Medulla oblongata (tissue), 1 donor: ENCODE results near the gene EPHB1.

Experiments used
- DNase-seq: peaks from one replicate; pipeline ENCODE4 v3.0.0-alpha.2; 2015; ENCODE audit errors: extremely low spot score

EPHB1 gene

GRCh38 chr3:134911586-134912548 lies 116.8 kb downstream of the EPHB1 start:
- DNase-seq = no peak

- no peak for DNase-seq
These were observed 121.4 kb downstream of the EPHB1 start for GRCh38 chr3:134916276-134916961.

- DNase-seq = no peak
These were observed 122.6 kb downstream of the EPHB1 start for GRCh38 chr3:134917631-134918030.

GRCh38 chr3:134918441-134918840 lies 123.4 kb downstream of the EPHB1 start:
- peak; percentile 50 for DNase-seq

GRCh38 chr3:134922101-134922500 lies 127.0 kb downstream of the EPHB1 start:
- no peak for DNase-seq

- no peak for DNase-seq
These were observed 127.8 kb downstream of the EPHB1 start for GRCh38 chr3:134922866-134923265.

GRCh38 chr3:134923286-134923685 lies 128.2 kb downstream of the EPHB1 start:
- DNase-seq = no peak

- no peak for DNase-seq
These were observed 132.5 kb downstream of the EPHB1 start for GRCh38 chr3:134927599-134927998.

GRCh38 chr3:134928392-134928791 lies 133.3 kb downstream of the EPHB1 start:
- DNase-seq = no peak

GRCh38 chr3:134928819-134929218 lies 133.8 kb downstream of the EPHB1 start:
- no peak for DNase-seq

- no peak for DNase-seq
These were observed 134.9 kb downstream of the EPHB1 start for GRCh38 chr3:134929976-134930375.

- peak; percentile 25 for DNase-seq
These were observed 136.2 kb downstream of the EPHB1 start for GRCh38 chr3:134931045-134931785.

- DNase-seq = no peak
These were observed 137.0 kb downstream of the EPHB1 start for GRCh38 chr3:134932035-134932434.

GRCh38 chr3:134933997-134934396 lies 138.9 kb downstream of the EPHB1 start:
- no peak for DNase-seq

- DNase-seq = no peak
These were observed 139.9 kb downstream of the EPHB1 start for GRCh38 chr3:134934933-134935332.

- no peak for DNase-seq
These were observed 142.4 kb downstream of the EPHB1 start for GRCh38 chr3:134937256-134938028.

- DNase-seq = no peak
These were observed 143.0 kb downstream of the EPHB1 start for GRCh38 chr3:134938029-134938525.

- no peak for DNase-seq
These were observed 144.9 kb downstream of the EPHB1 start for GRCh38 chr3:134939978-134940377.

GRCh38 chr3:134941820-134942219 lies 146.8 kb downstream of the EPHB1 start:
- no peak for DNase-seq

GRCh38 chr3:134944429-134944828 lies 149.4 kb downstream of the EPHB1 start:
- DNase-seq = no peak

- no peak for DNase-seq
These were observed 154.1 kb downstream of the EPHB1 start for GRCh38 chr3:134949150-134949549.
